ENCODE measurements around the gene WNT10A.

DNA sequence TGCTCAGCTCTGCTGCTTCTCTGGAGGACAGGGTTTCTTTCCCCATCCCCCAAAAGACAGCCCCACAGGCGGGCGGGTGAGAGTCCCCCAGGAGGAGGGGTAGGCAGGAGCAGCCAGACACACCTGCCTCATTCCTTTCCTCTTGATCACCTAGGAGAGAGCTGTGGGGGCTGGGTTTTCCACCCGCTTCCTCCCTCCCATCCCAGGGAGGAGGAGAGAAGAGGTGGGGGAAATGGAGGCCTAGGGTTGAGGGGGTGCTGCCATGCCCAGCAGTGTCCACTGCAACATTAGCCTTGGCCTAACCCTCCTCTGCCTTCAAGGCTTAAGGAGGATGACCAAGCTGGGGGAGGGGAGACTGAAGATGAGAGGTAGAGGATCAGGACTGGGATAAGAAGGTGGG is 14.7 kb downstream of the WNT10A start:
- no peak for TF ChIP-seq FOXM1 (IDR thresholded peaks at IDR 0.05; ENCODE audit: borderline replicate concordance)
- TF ChIP-seq ZNF384 (IDR thresholded peaks at IDR 0.05), result no peak
- TF ChIP-seq TARDBP (IDR thresholded peaks at IDR 0.05), result no peak
- no peak for TF ChIP-seq BHLHE40 (IDR thresholded peaks at IDR 0.05; ENCODE audit: borderline replicate concordance)
- no peak for TF ChIP-seq SP1 (IDR thresholded peaks at IDR 0.05)
- no peak for TF ChIP-seq ELF4 (IDR thresholded peaks at IDR 0.05)
- no peak for TF ChIP-seq FOXA1 (IDR thresholded peaks at IDR 0.05)
- TF ChIP-seq, protein P1, sequence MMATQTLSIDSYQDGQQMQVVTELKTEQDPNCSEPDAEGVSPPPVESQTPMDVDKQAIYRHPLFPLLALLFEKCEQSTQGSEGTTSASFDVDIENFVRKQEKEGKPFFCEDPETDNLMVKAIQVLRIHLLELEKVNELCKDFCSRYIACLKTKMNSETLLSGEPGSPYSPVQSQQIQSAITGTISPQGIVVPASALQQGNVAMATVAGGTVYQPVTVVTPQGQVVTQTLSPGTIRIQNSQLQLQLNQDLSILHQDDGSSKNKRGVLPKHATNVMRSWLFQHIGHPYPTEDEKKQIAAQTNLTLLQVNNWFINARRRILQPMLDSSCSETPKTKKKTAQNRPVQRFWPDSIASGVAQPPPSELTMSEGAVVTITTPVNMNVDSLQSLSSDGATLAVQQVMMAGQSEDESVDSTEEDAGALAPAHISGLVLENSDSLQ (IDR thresholded peaks at IDR 0.05), result no peak
- TF ChIP-seq HDGF (IDR thresholded peaks at IDR 0.05; ENCODE audit: borderline replicate concordance), result no peak

All from HEK293T (cell line).